HG03565 (cell line): ENCODE results near the gene PRUNE2.
"Not testable (repeated sequence)": the region's sequence is repeated elsewhere in the genome, so short reads cannot be mapped to it uniquely, and the experiment has no call there.

ENCODE experiments used
- ATAC-seq: cut with Tn5 transposase; IDR thresholded peaks from one replicate; pipeline ENCODE4 v1.9.1; 2021; ENCODE audit warnings: mild to moderate bottlenecking, moderate library complexity; ENCODE audit not compliant: unreplicated experiment

PRUNE2 gene

DNA sequence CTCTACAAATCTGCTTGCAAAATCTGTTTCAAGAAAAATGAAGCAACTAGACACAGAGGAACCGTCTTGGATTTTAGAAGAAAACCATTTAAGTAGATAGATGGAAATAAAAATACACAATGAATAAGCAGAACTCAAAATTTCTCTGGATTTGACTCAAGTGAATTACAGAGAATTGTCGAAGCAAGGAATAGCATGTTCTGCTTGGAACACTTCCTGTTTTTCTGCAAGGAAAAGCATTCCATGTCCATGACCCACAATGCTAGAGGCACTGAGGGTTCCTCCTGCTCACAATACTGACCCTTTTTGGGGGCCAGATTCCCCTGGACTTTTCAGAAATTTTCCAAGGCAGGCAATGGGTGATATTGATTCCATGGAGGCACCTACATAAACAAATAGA, 29.8 kb downstream of the PRUNE2 start:
- ATAC-seq: no peak

DNA sequence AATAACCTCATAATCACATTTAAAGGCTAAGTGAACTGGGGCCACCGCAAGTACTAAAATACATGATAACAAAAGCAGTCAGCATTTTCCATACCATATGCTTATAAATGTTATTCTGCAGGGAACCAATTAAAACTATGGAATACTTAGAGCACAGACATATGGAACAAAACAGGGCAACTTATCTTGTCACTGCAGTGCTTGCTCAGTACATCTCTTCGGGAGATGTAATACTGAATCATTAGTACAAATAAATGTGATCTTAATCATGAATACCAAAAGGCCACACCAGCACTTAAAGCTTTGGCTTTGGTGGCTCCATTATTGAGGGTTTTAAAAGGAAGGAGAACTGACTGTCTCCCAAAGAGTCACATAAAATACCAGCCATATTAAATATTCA, 32.1 kb downstream of the PRUNE2 start:
- no peak for ATAC-seq

DNA sequence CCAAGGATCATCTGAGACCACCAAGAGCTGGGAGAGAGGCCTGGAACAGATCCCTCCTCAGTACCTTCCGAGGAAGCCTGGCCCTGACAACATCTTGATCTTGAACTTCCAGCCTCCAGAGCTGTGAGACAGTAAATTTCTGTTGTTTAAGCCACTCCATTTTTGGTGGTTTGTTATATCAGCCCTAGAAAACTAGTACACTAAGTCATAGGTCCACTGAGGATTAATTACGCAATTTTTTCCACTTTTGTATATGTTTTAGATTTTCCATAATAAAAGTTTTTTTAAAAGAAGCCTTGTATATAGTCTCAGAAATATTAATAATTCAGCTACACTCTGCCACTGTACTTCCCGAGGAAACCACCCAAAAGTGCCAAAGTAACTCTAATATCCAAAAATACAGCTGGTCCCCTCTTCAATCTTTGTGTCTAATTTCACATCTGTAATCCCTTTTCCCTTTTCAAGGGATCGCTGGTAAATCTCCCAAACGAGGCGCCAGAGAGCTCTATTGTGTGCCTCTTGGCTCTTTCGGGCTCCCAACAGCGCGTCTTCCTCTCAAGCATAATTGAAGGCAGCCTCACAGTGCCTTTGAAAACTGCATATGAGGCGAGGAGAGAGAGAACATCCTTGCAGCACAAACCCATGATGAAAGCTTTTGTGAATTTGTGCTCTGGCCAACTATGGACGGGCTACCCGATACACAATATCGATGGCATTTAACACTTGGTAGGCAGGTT, 32.7 kb downstream of the PRUNE2 start:
- ATAC-seq: no peak

DNA sequence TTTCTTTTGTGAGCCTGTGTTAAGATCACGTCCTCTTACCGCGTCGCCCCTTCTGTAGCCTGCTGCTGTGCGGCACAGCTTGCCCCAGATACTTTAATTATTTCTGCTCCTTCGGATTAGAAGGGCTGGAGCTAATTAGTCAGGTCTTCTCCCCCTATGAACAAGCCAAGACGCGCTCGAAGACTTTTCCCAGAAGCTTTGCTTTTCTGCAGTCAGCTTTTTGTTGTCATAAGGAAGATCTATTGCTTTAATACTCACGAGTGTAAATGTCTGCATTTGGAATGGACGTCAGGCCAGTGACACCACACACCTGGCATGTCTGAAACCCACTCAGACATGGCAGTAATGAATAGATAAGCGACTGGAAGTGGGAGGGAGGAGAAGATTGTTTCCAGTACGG, 37.0 kb downstream of the PRUNE2 start:
- no peak for ATAC-seq

DNA sequence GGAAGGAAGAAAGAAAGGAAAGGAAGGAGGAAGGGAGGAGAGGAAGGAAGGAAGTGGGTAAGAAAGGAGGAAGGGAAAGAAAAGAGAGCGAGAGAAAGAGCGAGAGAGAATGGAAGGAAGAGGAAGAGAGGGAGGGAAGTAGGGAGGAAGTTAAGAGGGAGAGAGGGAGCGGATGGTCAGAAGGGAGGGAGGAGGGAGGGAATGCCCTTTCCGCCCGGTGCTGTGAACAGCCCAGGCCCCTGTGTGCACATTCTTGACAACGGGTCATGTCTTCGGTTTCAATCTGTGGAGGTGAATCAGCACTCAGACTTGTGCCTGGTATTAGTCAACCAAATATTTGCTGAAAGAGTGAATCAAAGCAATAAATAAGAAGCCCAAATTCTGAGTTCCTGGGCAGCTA, 39.2 kb downstream of the PRUNE2 start:
- ATAC-seq: no peak

DNA sequence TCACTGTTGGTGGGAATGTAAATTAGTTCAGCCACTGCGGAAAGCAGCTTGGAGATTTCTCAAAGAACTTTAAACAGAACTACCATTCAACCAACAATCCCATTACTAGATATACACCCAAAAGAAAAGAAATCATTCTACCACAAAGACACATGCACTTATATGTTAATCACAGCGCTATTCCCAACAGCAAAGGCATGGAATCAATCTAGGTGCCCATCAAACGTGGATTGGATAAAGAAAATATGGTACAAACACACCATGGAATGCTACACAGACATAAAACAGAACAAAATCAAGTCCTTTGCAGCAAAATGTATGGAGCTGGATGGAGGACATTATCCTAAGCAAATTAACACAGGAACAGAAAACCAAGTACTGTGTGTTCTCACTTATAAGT, 42.1 kb downstream of the PRUNE2 start:
- ATAC-seq: no peak

DNA sequence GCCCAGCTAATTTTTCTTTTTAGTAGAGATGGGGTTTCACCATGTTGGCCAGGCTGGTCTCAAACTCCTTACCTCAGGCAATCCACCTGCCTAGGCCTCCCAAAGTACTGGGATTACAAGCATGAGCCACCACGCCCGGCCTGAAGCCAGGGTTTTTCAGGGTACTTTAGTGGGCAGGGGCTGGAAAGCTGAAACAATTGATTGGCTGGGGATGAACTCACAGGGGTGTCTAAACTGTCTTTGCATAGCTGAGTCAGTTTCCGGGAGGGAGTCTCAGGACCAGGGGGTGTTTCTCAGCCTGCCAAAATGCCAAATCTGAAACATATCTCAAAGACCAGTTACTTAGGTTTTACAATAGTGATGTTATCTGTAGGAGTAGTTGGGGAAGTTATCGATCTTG, 46.1 kb downstream of the PRUNE2 start:
- no peak for ATAC-seq

DNA sequence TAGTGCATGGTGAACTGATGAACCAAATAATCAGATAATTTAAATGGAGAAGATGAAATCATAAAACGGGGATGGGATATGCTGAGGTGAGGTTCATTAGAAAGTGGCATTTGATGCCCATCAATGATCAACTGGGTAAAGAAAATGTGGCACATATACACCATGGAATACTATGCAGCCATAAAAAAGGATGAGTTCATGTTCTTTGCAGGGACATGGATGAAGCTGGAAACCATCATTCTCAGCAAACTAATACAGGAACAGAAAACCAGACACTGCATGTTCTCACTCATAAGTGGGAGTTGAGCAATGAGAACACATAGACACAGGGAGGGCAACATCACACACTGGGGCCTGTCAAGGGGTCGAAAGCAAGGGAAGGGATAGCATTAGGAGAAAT, 47.7 kb downstream of the PRUNE2 start:
- ATAC-seq: not testable (repeated sequence)

DNA sequence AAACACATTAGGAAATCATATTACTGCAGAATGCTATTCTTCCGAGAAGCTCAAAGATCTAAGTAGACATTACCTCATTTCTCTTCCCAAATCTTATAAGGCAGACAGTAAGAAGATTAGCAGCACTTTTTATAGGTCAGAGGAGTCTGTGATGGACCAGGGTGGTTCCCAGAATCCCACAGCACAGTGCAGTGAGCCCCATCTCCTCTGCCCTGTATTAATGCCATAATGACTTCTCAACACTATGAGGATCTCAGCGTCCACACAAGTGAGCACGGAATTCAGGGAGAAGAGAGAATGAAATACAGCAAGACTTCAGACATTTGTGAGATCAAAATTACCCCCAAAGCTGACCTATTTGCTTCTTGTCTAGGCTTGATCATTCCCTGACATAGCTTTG, 49.9 kb downstream of the PRUNE2 start:
- ATAC-seq: no peak

DNA sequence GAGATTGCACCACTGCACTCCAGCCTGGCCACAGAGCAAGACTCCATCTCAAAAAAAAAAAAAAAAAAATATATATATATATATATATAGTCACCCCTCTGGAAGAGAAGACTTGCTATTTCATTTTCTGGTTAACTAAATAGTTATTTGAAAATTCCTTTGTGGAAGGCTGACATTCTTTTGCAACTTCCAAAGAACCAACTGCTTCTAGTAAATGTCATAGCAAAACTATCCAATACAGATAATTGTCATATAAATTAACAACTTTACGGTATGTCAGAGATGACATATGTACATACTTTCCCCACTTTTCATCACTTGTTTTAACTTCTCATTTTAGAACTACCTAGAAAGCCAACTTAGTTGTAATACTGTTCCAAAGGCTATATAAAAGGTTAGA, 50.9 kb downstream of the PRUNE2 start:
- no peak for ATAC-seq

DNA sequence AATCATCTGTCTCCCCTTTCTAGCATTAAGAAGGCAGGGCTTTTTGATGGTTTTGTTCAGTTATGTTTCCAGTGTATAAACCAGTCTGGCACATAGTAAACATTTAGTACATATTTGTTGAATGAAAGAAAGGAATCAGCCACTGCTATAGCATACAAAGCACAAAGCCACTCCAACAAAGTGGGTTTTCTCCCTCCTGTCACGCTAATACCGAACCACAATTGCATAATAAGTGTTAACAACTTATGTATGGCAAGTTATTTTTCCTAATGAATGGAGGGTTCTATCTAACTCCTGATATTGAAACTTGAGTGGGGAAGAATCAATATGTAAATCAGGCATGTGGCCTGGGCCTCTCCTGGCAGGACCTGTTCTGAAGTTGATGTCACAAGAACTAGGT, 53.9 kb downstream of the PRUNE2 start:
- ATAC-seq: no peak

DNA sequence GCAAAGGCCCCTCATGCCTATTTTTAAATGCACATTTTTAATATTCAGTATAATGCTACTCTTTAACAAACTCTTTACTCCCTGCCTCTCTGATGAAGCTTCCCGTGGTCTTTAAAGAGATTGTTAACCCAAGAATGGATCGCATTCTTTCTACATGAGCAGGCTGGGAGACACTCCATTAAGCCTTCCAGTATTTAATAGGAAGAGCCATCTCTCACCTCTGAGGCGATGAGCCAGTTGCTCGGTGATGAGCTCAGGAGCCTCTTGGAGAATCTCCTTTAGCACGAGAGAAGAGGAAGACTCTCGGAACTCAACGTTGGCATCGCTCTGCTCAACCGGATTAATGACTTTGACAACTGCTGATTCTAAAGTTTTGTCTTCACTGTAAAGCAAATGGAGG, 59.6 kb downstream of the PRUNE2 start:
- ATAC-seq: no peak

DNA sequence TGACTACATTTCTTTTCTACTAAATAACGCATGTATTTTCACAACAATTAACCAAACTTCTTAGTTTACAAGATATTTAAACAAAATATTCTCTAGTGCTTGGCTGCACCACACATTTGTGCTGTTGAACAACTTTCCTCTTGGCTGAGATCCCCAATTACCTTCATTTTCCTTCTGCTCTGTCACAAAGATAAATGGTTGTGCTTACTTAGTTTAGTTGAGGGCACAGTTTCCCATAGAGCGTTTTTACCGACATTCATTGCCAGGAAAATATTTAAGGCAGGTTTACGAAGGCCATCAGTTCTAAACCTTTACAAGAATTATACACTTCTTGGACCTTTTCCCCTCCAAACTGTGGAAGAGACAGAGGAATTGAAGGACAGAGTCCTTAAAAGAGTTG, 60.7 kb downstream of the PRUNE2 start:
- no peak for ATAC-seq

DNA sequence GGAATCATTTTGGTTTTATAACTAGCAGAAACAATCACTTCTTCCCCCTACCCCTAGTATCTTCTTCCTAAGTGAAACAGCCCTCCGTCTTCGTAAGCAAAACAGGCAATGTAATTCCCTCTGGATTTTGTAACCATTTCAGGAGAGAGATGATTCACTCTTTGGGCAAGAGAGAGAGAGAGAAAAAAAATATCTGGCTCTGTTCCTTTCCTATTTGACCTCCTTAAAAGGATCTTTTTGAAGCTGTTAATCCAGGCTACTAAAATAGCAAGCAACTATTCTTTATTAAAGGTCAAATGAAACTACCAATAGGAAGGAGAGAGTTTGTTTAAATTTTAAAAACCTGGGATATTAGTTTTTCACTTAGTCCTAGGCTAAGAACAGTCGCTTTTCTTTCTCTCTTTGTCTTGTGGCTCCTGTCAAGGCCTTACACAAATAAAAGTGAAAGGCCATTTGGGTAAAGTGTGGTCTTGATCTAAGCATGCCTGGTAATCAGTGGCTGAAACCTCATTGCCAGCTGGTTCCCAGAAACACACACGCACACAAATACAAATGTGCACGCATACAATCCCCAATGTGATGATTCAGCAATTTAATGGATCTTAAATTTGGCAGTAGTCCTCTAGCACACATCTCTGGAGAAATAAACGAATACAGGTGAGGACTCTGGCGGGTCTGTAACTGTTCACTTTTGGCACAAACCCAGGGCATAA, 70.2 kb downstream of the PRUNE2 start:
- ATAC-seq: no peak

DNA sequence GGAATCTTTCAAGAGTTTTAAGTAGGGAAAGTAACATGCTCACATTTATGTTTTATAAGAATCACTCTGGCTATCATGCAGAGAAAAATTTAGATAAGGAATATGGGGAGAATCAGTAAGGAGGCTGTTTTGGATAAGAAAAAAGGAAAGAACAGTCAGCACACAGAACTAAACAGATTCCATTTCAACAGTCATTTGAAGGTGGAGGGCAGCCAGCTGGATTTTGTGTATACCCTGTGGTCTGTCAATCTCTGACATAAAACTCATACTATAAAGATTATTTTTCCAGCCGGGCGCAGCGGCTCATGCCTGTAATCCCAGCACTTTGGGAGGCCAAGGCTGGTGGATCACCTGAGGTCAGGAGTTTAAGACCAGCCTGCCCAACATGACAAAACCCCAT, 77.5 kb downstream of the PRUNE2 start:
- ATAC-seq: no peak

DNA sequence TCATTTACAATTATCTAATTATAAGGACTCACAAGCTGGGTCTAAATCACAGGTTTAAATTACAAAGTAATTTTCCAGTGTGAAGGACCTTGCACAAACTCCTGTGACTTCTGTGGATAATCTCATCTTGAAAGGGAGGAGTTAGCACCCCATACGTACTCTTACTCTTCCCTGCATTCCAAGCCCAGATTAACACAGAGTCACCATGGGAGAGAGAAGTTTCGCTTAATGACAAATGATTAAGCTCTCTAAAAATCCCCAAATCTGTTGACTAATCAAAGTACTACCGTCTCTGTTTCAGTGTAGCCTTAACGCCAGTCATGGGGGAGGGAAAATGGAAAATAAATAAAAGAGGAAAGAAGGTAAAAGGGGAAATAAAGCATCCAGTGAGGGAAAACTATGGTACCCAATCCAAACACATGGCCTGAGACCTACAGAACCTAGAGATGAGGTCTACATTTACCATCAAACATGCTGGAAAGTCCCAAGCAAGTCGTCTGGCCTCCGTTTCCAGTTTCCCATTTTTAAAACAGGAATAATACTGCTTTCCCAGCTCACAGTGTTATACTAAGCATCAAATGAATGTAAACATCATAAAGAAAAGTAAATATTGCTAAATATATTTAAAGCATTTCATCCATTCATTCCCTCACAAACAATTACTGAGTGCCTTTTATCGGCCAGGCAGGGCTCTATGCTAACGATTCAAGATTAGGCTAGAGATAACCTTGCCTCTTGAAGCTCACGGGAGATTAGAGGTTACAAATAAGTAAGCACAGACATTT, 78.4 kb downstream of the PRUNE2 start:
- ATAC-seq: no peak

DNA sequence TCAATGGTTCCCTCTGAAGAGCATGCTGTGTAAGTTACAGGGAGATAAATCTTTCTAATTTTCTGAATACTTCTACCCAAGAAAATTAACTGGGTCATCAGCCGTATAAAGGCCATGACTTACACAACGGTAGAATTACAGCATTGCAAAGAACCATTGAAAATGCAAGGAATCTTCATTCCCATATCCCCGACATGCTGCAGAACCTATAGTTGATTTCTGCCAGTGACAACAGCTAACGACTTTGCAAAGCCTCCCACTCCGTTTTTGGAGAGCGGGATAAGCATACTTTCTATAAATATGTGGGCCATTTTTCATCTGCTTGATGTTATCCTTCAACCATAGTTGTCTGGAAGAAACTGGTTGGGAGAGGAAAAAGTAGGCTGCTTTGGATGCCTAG, 85.5 kb downstream of the PRUNE2 start:
- ATAC-seq: no peak

DNA sequence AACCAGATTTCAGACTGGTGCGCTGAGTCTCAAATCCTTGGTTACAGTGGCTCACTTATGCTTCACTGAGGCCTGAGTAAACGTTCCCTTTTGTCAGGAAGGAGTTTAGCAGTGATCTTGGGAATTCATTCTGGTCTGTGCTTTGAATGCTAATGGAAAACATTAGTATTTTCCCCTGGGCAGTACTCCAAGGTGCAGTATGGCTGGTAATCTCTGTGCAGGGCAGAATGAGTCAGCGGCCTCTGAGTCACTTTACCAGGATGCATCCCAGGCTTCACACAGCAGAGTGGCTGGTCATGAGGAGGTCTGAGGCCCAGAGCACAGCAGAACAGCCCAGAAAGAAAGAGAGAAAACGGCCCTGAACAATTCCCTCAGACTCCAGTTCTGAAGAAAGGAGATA, 87.6 kb downstream of the PRUNE2 start:
- ATAC-seq: no peak

DNA sequence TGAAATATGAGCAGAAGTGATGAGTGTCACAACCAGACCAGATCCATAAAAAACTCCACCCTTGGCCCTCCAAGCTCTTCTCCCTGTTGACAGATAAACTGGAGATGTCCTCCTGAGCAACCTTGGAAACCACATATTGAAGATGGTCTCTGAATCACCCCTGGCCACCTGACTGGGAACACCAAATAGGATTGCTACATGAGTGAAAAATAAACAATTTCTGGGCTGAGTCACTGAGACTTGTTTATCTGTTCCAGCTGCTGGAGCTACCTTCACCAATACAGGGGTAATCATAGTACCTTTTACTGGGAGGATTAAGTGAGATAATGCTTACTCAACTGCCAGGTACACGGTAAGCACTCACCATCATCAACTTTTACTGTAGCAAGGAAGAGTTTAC, 88.4 kb downstream of the PRUNE2 start:
- ATAC-seq: no peak

DNA sequence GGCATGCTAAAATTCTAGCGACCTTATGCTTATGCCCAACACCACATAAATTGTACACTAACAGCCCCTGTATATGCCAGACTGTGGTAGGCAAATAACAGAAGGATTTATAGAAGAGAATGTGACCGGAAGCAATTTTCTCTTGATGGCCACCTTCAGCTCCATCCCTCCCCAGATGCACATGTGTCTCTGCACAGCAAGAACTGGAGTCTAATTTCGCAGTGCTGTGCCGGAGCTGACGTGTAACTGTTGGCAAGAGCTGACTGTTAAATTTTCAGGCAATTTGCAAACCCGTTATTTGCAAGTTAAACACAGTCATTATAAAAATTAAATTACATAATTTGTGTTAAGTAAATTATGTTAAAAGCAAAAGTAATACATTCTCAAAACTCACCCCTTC, 93.3 kb downstream of the PRUNE2 start:
- ATAC-seq: no peak

DNA sequence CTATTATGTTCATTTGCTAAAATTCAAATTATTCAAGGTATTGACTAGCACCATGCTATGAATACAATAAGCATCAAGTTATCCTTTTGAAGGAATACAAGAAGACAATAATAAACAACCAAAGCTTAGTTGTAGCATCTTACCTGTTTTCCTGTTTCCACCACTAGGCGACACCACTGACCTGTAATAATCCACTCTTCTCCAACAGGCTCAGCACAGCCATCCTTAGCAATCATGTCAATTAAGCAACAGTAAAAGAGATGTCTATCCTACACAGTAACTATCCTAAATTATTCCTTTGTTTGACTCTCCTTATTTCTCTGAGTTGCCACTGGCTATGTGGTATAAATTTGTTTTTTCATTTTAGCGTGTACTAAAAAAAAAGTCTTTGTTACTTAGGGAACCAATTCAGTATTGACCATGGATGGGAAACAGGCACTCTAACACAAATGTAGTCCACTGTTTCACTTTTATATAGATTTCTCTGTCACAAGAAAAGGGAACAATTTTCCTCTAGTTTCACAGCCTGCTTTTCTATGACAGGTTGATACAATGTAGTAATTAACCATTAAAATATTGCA, 95.4 kb downstream of the PRUNE2 start:
- ATAC-seq: no peak

DNA sequence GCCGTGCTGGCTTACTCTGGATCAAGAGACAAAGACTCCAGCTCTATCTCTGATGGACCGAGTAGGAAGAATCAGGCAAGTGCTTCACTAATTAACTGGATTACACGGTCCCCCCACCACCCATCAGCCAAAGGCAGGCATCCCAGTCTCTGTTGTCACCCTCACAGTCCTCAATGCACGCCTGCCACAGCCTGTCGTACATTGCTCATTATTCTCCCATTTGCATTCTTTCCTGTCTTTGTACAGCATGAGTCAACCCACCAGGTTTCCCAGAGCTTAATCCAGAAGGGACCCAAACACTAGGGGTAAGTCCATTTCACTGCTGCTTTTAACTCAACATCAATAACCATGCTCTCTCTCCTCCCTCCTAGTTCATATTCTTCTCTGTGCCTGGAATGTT, 97.3 kb downstream of the PRUNE2 start:
- no peak for ATAC-seq
